HG02970 (cell line): ENCODE results near the gene DDX47.
"Not testable (repeated sequence)": the region's sequence is repeated elsewhere in the genome, so short reads cannot be mapped to it uniquely, and the experiment has no call there.

Experiments used
- ATAC-seq: cut with Tn5 transposase; IDR thresholded peaks from one replicate; pipeline ENCODE4 v1.9.1; 2021; ENCODE audit warnings: mild to moderate bottlenecking, moderate library complexity, moderate number of reproducible peaks; ENCODE audit not compliant: unreplicated experiment, low FRiP score

DDX47 gene

GRCh38 chr12:12868477-12869235 lies 55.5 kb downstream of the DDX47 start:
- no peak for ATAC-seq

- no peak for ATAC-seq
Observed at GRCh38 chr12:12870465-12870864, 57.3 kb downstream of the DDX47 start.

DNA sequence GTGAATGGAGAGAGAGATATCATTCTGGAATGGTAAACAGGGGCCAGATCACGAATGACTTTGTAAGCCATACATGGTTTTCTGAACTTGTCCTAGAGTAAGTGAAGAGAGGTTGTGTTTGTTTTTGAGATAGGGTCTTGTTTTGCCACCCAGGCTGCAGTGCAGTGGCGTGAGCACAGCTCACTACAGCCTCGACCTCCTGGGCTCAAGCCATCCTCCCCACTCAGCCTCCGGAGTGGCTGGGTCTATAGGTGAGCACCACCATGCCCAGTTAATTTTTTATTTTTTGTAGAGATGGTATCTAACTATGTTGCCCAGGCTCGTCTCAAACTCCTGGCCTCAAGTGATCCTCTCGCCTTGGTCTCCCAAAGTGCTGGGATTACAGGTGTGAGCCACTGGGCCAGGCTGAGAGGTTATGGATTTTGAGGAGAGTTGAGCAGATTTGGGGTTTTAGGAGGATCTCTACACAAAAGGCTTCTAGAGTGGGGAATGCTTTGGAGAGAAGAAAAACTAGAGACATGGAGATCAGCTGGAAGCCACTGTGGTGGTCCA lies 58.5 kb downstream of the DDX47 start:
- ATAC-seq: no peak

DNA sequence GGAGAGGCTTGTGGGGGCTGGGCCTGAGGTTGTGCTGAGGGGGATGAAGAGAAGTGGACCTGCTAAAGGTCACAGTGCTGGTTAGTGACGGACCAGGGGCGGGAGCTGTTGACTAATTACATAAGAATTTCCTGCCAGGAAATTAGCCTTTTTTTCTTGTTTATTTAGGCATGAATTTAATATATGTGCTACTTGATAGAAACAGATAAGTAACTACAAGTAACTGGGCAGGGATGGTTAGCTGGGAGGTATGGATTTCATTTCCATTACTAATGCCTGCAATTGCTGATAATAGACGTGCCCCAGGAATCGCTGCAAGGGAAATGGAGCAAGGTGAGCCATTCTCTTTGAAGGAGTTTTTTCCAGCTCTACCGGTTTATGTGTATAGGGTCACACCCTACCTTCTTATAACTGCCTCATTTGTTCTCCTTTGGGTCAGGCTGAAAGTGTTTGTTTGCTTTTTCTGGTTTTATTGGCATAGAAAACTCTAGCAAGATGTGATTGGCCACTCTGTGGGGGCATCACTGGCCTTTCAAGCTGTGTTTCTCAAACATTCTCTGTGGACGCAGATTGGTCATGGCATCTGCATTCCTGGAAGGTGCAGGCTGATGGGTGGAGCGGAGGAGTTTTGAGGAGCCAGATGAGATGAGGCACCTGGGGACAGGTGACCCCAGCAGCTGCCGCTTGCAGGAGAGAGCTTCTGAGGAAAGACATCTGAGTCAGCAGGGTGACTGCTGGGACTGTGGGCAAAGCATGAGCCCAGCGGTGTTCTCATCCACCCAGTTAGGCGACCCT lies 59.2 kb downstream of the DDX47 start:
- ATAC-seq: no peak

GRCh38 chr12:12872934-12873275 lies 59.8 kb downstream of the DDX47 start:
- ATAC-seq: no peak

DNA sequence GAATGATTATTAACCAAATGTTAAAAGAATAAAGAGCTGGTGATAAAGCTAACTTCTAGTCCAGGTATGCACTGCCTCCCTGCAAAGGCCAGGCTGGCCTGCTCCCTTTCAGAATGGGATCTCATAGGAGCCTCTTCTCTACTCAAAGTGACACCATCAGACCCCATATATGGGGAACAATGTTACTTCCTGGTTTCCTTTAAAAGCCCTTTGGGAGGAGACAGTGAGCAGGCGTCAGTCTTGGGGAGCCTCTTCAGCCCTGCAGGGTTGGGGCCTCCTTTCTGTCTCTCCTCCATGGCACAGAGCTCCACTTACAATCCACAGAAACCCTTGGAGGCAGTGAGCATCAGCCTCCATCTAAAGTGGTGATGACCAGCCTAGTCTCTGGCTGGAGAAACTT lies 60.9 kb downstream of the DDX47 start:
- ATAC-seq: no peak

DNA sequence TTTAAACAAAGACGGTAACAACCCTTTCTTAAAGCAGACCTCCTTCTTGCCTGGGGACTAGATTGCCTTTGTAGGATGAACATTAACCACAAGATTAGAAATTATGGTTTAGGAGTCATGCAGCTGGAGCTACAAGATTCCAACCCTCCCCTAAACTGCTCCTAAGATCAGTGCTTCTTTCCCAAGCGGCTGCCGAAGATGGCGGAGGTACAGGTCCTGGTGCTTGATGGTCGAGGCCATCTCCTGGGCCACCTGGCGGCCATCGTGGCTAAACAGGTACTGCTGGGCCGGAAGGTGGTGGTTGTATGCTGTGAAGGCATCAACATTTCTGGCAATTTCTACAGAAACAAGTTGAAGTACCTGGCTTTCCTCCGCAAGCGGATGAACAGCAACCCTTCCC lies 62.2 kb downstream of the DDX47 start:
- ATAC-seq: not testable (repeated sequence)

DNA sequence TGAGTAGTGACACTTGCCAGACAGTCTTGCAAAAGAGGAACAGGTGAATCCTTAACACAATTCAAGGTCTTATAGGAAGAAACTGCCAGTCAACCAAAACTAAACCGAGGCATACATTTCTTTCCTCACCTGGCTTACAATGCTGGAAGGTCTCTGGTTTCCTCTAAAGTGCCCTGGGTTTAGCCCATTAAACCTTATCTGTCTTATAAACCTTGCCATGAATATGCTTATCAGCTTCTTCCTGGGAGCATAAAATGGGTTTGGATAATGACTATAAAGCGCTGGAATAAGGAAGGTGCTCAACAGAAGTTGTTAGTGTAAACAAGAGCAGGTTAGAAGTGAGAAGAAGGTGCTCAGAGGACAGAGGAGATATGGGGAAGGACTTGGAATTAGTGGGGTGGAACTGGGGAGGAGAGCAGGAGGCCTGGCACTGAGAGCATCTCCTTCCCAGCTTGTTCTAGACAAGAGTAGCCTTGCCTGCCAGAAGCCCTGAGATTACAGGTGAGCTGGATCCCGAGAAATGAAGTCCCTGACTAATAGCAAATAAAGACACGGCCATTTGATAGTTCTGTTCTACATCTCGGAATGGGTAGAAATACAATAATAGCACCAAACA lies 64.1 kb downstream of the DDX47 start:
- ATAC-seq: no peak

DNA sequence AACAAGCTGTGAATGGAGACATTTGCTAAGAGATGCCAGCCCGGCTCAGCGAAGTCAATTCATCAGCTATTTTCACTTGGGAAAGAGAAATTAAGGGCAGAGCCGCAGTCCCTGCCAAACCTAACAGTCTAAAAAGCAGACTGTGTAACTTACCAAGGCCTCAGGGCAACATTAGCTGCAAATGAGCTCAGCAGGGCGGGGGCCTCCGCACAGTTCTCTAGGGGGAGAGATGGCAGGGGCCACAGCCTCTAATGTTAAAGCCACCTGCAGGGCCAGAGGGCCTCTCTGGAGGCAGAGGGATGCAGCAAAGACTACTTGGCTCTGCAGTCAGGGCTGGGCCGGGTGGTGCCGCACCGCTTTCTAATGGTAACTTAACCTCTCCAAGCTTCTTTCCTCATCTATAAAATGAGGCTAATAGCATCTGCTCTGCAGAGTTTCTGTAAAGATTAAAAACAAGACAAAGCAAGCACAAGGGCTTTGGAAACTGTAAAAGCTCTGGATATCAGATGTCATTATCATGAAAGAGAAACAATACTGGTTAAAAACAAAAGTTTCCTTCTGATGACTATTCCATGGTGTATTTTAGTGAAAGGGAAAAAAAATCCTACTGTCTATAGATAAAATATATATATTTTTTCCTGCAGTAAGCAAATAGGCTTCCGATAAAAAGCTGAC lies 64.8 kb downstream of the DDX47 start:
- no peak for ATAC-seq
